ENCODE results near the gene CEP72.
"Not testable (repeated sequence)": the region's sequence is repeated elsewhere in the genome, so short reads cannot be mapped to it uniquely, and the experiment has no call there.

Gene CEP72

GRCh38 chr5:601771-602465 lies 10.2 kb upstream of the CEP72 start:
- DNase-seq, result no peak

GRCh38 chr5:602466-603035 lies 9.6 kb upstream of the CEP72 start:
- no peak for DNase-seq

- no peak for DNase-seq
Measured at GRCh38 chr5:603081-603998, 8.8 kb upstream of the CEP72 start.

GRCh38 chr5:604391-604831 lies 7.7 kb upstream of the CEP72 start:
- DNase-seq, result no peak

GRCh38 chr5:605090-605489 lies 7.0 kb upstream of the CEP72 start:
- DNase-seq, result not testable (repeated sequence)

- DNase-seq, result no peak
Measured at GRCh38 chr5:606061-606460, 6.1 kb upstream of the CEP72 start.

GRCh38 chr5:606526-607399 lies 5.4 kb upstream of the CEP72 start:
- DNase-seq, result no peak

GRCh38 chr5:607541-608428 lies 4.4 kb upstream of the CEP72 start:
- no peak for DNase-seq

- no peak for DNase-seq
Measured at GRCh38 chr5:608429-609370, 3.4 kb upstream of the CEP72 start.

- no peak for DNase-seq
Measured at GRCh38 chr5:609506-609905, 2.6 kb upstream of the CEP72 start.

- DNase-seq, result no peak
Measured at GRCh38 chr5:610011-610743, 2.0 kb upstream of the CEP72 start.

- no peak for DNase-seq
Measured at GRCh38 chr5:610744-611730, 1.1 kb upstream of the CEP72 start.

- DNase-seq, result peak; percentile 23
Measured at GRCh38 chr5:612498-613424, 621 bp downstream of the CEP72 start.

- DNase-seq, result peak; percentile 12
Measured at GRCh38 chr5:616484-617039, 4.4 kb downstream of the CEP72 start.

GRCh38 chr5:617896-618295 lies 5.8 kb downstream of the CEP72 start:
- no peak for DNase-seq

GRCh38 chr5:618450-618849 lies 6.3 kb downstream of the CEP72 start:
- DNase-seq, result no peak

- DNase-seq, result no peak
Measured at GRCh38 chr5:619444-619843, 7.3 kb downstream of the CEP72 start.
